ENCODE measurements around the gene C22orf31. TPM values are rescaled to one million over a fixed set of nuclear protein-coding genes. Genes with fewer than 3 reads are reported as not detected.

Gene C22orf31
- total RNA-seq, 1 experiment from 2014 or later = not detected

DNA sequence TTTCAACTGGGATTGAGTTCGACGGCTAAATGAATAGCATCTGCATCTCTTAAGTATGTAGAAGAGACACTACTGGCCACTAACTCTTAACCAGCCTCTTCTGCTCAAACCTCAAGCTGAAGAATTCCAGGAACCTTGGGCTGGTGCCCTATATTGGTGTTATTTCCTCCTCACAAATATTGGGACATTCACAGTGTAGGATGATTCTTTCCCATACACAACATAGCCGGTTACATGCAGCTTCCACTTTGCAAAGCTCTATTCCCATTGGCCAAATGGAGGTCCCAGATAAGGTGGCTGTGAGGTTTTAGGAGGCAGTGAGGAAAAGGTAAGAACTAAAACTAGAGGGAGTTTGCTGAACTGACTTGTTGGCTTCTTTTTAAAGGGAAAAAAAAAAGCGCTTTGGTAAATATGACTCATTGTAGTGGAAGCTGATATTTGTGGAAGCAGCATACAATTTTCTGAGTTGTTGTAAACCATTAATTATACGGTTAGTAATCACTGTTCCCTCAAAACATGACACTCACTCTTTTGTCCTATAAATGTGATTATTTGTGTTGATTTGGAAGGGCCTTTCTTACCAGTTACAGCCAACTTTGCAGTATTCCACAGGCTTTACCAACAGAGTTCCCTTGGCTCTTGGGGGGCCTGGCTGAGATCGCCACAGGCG is 17.6 kb downstream of the C22orf31 start:
- Histone ChIP-seq H3K4me1 (ENCODE audit: insufficient read depth, low read length) (peaks cover 16% of the 10 kb centered on the region), H3K27ac (ENCODE audit: low read length) (peak overlapping the region; percentile 41), H3K79me2 (ENCODE audit: low read length) (no peaks in the 10 kb centered on the region), H4K20me1 (ENCODE audit: low read length) (no peaks in the 10 kb centered on the region), H3K4me3 (ENCODE audit: low read length) (no peak overlapping the region), H3F3A (ENCODE audit: low read length, unreplicated experiment) (no peaks in the 10 kb centered on the region), H3K9ac (ENCODE audit: low read length) (no peak overlapping the region), H3K9me3 (ENCODE audit: low read length) (no peaks in the 10 kb centered on the region), H3K27me3 (ENCODE audit: low read length) (no peaks in the 10 kb centered on the region), H3K36me3 (ENCODE audit: low read depth, low read length) (no peaks in the 10 kb centered on the region), H3K4me2 (ENCODE audit: low read length) (peak overlapping the region; percentile 55), H3K9me2 (replicated peaks; ENCODE audit: low read length) (no peaks in the 10 kb centered on the region), H2AFZ (ENCODE audit: low read length) (no peak overlapping the region)
- no TSS peak for BruUV-seq (replicated peaks)
- TF ChIP-seq EZH2 (IDR thresholded peaks at IDR 0.05; ENCODE audit: low read length, unreplicated experiment) (no peak), EZH2phosphoT487 (IDR thresholded peaks at IDR 0.05; ENCODE audit: borderline replicate concordance, low read length) (no peak), CTCF (conservative IDR thresholded peaks at IDR 0.05; ENCODE audit: low read depth, low read length) (no peak)
- ChIA-PET POLR2A (ENCODE audit: unreplicated experiment) (no interaction called here), CTCF (interaction anchor here (0.7 kb wide), 1 partner anchor 215 kb away, joined by 4 read pairs; no protein-coding TSS in a partner anchor)
- ATAC-seq (peak; percentile 56), DNase-seq (peak; percentile 51)
- intact Hi-C loops (cut with micrococcal nuclease) = loop anchor here (5.0 to 10.0 kb wide), 3 partner anchors 111 to 447 kb away; no protein-coding TSS in a partner anchor

DNA sequence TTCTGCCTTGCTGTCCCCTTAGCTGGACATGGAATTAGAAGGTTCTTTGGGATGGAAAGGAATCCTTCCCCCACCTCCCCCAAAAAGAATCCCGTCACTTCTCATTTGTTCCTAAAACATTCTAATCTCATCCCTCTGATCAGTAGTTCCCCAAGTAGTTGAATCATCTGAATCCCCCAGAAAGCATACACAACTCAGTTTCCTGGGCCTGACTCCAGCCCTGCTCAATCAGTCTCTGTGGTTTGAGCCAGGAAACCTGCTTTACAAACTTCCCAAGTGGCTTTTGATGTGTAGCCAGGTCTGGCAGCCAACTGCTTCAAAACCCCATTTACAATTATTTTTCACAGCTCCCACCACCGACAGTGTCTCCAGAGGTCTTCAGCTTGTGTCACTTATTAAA is 20.2 kb downstream of the C22orf31 start:
- BruUV-seq (replicated peaks) = no TSS peak
- Histone ChIP-seq H3K4me3 (ENCODE audit: low read length) (no peak overlapping the region), H3K36me3 (ENCODE audit: low read depth, low read length) (no peaks in the 10 kb centered on the region), H2AFZ (ENCODE audit: low read length) (no peak overlapping the region), H3K9me3 (ENCODE audit: low read length) (no peaks in the 10 kb centered on the region), H3K27ac (ENCODE audit: low read length) (no peak overlapping the region), H3K9ac (ENCODE audit: low read length) (no peak overlapping the region), H3K79me2 (ENCODE audit: low read length) (no peaks in the 10 kb centered on the region), H3F3A (ENCODE audit: low read length, unreplicated experiment) (no peaks in the 10 kb centered on the region), H3K4me1 (ENCODE audit: insufficient read depth, low read length) (peaks cover 16% of the 10 kb centered on the region), H3K4me2 (ENCODE audit: low read length) (no peak overlapping the region), H3K9me2 (replicated peaks; ENCODE audit: low read length) (no peaks in the 10 kb centered on the region), H3K27me3 (ENCODE audit: low read length) (no peaks in the 10 kb centered on the region), H4K20me1 (ENCODE audit: low read length) (no peaks in the 10 kb centered on the region)
- intact Hi-C loops (cut with micrococcal nuclease) = loop anchor here (2.0 to 10.0 kb wide), 4 partner anchors 113 to 444 kb away; partner anchors contain the start of gene ZNRF3
- ATAC-seq (no peak), DNase-seq (no peak)
- CTCF ChIA-PET = no interaction called here
- POLR2A ChIA-PET (ENCODE audit: unreplicated experiment) = no interaction called here
- TF ChIP-seq CTCF (conservative IDR thresholded peaks at IDR 0.05; ENCODE audit: low read depth, low read length) (no peak), EZH2 (IDR thresholded peaks at IDR 0.05; ENCODE audit: low read length, unreplicated experiment) (no peak)
